Activated CD4-positive, CD25-positive, alpha-beta regulatory T cell treated with anti-CD3 and anti-CD28 coated beads, Interleukin-2, amount 50 U/mL, for 24 hours (primary cell): Measurements from ENCODE around the gene RPTOR.

ENCODE experiments used
- ATAC-seq, 2 donors: fragments of 150-1000 bp; cut with Tn5 transposase; one replicate each; pipeline ENCODE4 v1.10.0; 2021; ENCODE audit warnings: mild to moderate bottlenecking in 1 of 2, moderate library complexity in 1 of 2

Gene RPTOR

DNA sequence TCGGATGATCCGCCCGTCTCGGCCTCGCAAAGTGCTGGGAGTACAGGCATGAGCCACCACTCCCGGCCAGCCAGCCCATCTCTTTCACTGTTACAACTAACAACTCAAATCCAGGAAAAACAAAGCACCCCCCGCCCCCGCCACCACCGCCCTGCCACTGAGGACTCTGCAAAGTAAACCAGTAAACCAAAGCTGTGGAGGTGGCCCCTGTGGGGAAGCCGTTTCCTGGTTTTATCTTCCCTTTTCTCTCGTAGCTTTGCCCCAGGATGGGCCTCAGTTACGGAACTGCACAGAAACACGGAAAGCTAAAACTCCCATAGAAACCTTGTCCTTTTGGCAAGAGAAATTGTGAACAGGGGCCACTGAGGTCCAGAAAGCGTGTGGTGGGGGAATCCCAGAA lies 464.5 kb downstream of the RPTOR start:
- ATAC-seq: no peak

DNA sequence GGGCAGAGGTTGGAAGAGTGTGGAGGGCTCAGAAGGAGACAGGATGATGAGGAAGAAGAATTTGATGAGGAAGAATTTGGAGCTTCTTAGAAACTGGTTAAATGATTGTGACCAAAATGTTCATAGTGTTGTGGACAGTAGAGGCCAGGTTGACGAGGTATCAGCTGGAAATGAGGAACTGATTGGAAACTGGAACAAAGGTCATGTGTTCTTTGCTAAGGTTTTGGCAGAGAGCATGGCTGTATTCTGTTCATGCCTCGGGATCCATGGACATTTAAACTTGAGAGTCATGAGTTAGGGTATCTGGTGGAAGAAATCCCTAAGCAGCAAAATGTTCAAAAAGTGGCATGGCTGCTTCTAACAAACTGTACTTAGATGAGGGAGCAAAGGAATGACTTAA lies 466.3 kb downstream of the RPTOR start:
- no peak for ATAC-seq

DNA sequence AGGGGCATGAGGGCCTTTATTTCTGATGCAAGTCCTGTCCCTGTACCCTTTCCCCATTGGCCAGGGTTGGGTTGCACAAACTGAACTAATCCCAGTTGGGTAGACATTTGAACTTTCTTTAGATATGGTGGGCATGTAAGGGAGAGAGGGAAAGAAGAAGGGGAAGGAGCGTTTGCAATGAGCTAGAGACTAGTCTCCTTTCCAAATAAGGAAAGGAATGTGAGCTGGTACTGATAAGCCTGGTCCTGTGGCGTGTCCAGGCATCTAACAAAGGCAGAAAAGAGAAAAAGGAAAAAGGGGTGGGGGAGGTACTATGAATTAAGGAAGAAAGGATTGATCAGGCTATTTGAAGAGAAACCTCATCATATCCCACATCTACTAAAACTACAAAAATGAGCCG lies 467.3 kb downstream of the RPTOR start:
- ATAC-seq: no peak

- no peak for ATAC-seq
Observed at GRCh38 chr17:81012574-81013447, 468.2 kb downstream of the RPTOR start.

DNA sequence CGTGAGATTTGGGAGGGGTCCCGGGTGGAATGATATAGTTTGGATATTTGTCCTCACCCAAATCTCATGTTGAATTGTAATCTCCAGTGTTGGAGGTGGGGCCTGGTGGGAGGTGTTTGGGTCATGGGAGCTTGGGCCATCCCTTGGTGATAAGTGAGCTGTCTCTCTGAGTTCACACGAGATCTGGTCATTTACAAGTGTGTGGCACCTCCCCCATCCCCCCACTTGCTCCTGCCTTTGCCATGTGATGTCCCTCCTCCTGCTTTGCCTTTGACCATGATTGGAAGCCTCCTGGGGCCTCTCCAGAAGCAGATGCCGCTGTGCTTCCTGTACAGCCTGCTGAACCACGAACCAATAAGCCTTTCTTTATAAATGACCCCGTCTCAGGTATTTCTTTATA lies 469.0 kb downstream of the RPTOR start:
- ATAC-seq: no peak

DNA sequence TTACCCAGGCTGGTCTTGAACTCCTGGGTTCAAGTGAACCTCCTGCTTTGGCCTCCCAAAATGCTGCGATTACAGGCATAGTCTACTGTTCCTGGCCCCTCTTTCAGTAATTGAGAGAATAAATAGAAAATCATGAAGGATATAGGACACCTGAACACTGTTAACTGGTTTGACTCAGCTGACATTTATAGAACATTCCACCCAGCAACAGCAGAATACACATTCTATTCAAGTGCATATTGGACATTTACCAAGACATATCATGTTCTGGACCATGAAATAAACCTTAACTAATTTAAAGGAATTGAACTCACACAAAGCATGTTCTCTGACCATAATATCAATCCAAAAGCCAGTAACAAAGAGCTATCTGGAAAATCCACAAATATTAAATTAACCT lies 470.5 kb downstream of the RPTOR start:
- no peak for ATAC-seq
